Measurements from ENCODE around the gene FARP2. TPM values are rescaled to one million over a fixed set of nuclear protein-coding genes. Genes with fewer than 3 reads are reported as not detected.
A peak's percentile ranks its signal among the peaks of the same experiment; 100 is the strongest.
"Not testable (repeated sequence)": the region's sequence is repeated elsewhere in the genome, so short reads cannot be mapped to it uniquely, and the experiment has no call there.

The FARP2 gene
- polyA plus RNA-seq, 3 donors: 55.0 to 61.1 (median 60.7) TPM

DNA sequence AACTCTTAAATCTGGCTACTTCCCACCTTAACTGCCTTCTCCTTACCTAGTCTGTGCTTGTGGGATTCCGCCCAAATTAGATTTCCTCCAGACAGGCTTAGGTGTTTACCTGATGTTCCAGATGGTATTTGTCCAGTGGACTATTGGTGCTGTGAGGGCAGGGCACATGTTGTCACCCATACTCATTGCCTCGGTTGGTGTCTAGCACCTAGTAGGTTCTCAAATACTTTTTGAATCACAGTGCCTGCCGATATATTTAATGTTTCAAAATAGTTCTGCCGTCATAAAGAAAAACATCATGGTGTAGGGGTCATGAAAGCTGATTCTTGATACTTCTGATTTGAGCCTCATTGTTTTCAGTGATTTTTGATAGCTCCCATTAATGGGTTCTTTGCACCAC, 39.3 kb upstream of the FARP2 start:
- no peak for DNase-seq (ENCODE audit: extremely low read depth in 1 of 11, low read depth in 9 of 11, low spot score in 4 of 11)

DNA sequence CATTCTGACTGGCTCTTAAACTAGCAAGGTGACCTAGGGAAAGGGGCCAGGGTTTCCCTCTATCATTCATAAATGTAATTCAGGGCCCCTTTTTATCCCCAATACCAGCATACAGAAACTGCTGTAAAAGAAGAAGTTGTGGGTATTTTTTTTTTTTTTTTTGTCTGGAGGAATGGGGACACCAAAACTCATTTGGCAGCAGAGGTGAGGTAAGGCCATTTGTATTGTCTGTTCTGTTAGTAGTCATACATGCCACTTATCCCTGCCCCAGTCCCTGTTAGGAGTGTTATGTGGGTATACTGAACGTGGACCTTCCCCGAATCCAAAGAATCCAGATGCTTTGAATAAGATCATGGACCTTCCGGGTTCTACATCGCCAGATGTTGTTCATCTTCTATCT, 38.7 kb upstream of the FARP2 start:
- DNase-seq (ENCODE audit: extremely low read depth in 1 of 11, low read depth in 9 of 11, low spot score in 4 of 11): no peak

DNA sequence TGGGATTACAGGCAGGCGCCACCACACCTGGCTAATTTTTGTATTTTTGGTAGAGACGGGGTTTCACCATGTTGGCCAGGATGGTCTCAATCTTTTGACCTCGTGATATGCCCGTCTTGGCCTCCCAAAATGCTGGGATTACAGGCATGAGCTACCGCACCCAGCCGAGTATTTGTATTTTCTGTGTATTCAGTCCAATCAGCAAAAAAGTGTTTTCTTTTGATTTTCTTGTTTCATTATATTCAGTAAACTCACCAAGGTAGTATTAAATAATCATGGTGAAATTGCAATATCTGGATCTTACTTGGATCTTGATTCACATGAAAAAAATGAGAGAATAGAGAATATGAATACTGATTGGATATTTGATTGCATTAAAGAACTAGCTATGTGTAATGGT, 37.3 kb upstream of the FARP2 start:
- not testable (repeated sequence) for DNase-seq (ENCODE audit: extremely low read depth in 1 of 11, low read depth in 9 of 11, low spot score in 4 of 11)

DNA sequence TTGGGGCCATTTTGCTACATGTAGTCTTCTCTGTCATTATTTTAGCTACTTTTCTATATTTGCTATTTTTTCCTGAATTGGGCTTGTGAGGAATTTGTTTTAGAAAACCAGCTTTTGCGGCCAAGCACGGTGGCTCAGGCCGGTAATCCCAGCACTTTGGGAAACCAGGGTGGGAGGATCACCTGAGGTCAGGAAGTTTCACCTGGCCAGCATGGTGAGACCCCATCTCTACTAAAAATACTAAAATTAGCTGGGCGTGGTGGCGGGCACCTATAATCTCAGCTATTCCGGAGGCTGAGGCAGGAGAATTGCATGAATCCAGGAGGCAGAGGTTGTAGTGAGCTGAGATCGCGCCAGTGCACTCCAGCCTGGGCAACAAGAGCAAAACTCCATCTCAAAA, 35.7 kb upstream of the FARP2 start:
- DNase-seq (ENCODE audit: extremely low read depth in 1 of 11, low read depth in 9 of 11, low spot score in 4 of 11): no peak

DNA sequence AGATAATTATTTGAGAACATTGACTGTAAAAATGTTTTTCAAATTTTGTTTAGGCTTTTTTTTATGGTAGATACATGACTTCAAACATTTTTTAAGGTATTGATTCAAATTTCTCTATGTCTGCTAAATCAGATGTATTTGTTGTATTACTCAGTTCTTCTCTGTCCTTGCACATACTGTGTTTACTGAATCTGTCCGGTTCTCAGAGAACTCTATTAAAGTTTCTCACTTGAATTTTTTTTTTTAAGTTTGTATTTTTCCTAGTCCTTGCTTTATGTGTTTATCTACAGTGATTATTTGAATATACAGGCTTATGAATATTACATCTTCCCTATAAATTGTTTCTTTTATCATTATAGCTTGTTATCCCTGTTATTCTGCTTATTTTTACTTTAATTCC, 35.1 kb upstream of the FARP2 start:
- DNase-seq (ENCODE audit: extremely low read depth in 1 of 11, low read depth in 9 of 11, low spot score in 4 of 11): no peak

DNA sequence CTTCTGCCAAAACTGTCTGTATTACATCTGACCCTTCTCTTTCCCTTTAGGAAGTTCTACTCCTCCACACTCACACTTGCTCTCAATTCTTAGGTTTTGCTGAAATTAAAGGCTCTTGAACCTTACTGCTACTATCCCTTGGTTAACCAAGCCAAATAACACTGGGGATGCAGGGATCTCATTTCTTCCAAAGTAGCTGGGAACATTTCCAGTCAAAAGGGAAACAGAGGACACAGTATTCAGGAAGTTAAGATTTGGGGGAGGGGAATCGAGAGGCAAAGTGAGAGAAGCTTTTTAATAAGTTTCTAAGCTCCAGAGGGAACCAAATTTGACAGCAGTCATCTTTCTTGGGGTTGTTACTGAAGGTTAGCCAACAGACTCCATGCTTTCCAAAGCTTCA, 34.2 kb upstream of the FARP2 start:
- no peak for DNase-seq (ENCODE audit: extremely low read depth in 1 of 11, low read depth in 9 of 11, low spot score in 4 of 11)

DNA sequence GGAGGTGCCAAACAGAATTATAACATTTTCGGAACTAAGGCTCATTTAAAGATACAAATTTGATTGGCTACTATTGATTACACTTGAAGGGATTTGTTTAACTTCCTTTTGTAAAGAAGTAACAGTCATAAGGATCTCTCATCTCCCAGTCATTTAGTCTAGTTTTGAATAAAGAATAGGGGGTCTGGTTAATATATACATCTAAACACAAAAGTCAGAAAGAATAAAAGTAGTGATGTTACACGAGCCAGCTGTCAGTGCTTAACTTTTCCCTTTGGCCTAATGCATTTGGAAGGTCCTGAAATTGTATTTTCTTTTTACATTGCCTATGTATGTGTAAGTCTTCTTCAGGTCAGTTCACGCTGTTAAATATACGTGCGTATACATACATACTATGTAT, 32.3 kb upstream of the FARP2 start:
- no peak for DNase-seq (ENCODE audit: extremely low read depth in 1 of 11, low read depth in 9 of 11, low spot score in 4 of 11)

DNA sequence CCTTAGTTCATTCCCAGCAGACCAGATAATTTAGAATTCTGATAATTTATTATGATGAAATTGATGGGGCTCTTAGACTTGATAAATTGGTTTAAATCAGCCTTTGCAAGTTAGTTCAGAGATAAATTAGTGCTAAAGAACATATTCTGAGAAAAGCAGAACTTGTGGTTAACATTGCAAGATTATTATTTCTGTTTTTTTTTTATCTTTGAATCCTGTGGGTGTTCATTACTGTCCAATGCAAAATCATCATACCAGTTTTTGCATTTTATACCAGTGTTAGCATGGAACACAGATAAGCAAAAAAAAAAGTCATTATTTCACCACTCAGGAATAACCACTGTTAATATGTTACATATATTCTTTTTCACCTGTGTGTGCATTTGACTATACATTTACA, 31.3 kb upstream of the FARP2 start:
- DNase-seq (ENCODE audit: extremely low read depth in 1 of 11, low read depth in 9 of 11, low spot score in 4 of 11): no peak

DNA sequence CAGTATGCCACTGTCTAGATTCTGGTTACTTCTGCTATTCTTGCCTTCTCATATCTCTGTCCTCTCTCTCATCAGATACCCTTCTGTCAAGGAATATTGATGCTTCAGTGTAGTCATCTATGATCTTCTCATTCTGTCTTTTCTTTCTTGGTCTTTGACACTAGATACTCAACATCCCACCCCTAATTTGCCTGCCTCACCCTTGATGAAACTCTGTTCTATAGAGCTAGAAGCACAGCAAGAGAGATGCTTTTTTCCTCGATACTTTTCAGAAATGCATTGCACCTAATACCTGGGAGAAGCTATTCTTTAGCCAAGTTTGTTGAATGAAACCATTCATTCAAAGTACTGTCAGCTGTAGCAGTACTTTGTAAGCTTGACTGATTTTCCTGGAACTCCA, 30.8 kb upstream of the FARP2 start:
- DNase-seq (ENCODE audit: extremely low read depth in 1 of 11, low read depth in 9 of 11, low spot score in 4 of 11): no peak

DNA sequence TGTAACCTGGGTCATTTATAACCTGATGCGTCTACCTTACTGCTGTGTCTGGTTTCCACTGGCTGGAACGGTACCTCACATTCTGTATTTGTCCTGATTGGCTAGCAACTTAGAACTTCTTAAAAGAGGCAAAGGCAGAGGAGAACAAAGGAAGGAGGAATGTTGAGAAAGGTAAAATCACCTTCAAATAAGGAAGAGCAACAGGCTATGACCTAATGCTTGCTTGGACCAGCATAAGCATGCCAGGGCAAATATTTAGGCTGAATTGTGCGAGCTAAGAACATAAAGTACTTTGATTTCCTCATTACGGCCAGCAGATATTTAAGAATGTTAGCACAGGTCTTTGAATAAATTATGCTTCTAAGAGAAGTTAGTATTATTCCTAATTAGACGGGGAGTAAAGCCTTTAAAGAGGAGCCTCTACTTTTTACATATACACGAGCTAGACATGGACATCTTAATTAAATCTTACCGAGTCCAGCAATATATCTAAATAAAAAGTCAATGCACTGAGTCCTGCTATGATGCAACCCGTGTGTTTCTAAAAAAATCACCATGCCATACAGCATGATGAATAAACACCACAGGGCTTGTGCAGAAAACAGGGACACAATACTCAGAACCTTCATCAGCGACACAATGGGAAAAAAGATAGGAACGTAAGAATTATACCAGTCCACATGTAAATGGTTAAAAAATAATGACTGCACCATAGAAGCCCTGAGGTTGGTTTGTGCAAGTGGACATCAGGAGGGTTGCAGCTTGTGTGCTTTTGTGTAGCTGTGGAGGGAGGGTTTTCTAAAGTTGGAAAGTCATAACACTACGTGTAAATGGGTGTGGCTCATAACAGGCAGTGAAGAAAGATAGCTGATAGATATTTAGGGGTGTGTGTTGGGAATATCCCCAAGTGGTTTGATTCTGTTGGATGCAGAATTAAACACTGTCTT, 26.1 kb upstream of the FARP2 start:
- no peak for DNase-seq (ENCODE audit: extremely low read depth in 1 of 11, low read depth in 9 of 11, low spot score in 4 of 11)

DNA sequence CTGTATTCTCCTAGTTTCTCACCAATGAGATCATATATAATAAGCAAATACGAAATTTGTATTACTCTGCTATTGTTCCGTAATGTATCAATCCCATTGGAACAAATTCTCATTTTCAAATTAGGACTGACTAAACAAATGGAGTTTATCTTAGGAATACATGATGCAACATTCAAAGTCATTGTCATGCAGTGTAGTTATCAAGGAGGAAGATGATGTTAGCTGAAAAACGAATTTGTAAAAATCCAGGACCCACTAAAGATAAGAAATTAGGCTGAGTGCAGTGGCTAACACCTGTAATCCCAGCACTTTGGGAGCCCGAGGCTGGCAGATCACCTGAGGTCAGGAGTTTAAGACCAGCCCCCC, 25.5 kb upstream of the FARP2 start:
- DNase-seq (ENCODE audit: extremely low read depth in 1 of 11, low read depth in 9 of 11, low spot score in 4 of 11): no peak

DNA sequence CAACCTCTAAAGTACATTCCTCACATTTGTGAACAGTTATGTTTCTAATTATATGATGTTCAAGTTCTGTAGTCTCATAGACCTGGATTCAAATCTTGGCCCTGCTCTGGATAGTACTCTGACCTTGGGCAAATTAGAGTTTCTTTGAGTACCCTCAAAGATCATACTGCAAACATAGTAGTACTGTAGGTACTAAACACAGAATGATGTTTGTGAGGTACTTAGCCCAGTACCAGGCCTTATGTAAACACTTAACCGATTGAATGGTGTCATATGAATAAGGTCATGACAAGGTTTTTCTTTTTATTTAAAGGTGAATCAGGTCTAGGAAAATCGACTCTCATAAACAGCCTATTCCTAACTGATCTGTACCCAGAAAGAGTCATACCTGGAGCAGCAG, 21.3 kb upstream of the FARP2 start:
- no peak for DNase-seq (ENCODE audit: extremely low read depth in 1 of 11, low read depth in 9 of 11, low spot score in 4 of 11)

DNA sequence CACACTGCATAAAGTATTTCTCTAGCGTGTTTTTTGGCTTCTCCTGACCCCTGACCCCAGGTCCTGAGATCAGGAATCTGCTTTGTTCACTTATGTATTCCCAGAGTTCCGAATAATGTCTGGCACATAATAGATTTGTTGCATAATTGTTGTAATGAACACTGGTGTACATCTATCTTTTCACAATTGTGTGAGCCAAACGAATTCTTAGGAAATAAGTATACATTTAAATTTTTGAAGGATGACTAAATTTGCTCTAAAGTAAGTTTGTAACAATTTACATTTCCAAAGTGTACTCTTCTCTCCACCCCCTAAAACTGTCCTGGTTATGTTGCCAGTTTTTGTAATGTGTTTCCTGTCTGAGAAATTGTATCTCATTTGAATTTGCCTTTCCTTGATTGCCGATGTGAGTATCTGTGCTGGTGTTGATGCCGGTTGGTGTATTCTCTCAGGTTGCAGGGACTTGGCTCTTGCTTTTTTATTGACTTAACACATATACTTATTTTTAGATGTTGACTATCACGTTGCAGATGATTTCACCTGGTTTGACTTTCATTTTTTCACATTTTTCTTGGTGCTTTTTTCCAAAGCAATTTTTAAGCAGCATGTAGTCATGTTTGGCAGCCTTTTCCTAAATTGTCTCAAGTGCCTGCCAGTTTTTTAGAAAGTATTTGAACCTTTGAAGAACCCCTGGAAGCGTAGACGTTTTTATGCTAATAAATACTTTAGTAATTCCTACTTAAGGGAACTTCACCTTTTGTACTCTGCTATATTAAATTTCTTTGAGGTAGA, 16.1 kb upstream of the FARP2 start:
- DNase-seq (ENCODE audit: extremely low read depth in 1 of 11, low read depth in 9 of 11, low spot score in 4 of 11): no peak

DNA sequence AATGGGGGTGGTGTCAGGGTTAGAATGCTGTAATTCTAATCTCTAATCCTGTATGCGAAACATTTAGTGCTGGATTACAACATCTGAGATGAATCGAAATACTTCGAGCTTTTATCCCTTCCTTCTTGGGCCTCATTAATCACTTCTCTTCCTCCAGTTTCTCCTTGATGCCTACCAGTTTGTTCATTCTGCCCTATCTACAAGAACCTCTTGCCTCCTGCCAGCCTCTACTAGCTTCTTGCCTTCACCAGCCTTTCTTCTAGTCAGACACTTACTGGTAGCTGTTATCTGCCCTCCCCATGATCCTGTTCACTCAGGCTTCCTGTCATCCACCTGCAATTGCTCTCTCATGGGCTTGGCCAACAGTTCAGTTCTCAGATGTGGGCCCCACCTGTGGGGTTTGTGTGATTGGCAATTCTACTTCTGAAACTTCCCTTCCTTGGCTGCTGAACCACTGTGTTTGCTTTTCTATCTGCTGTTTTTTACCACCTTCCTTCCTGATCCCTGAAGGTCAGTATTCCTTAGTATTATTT, 15.4 kb upstream of the FARP2 start:
- DNase-seq (ENCODE audit: extremely low read depth in 1 of 11, low read depth in 9 of 11, low spot score in 4 of 11): no peak

DNA sequence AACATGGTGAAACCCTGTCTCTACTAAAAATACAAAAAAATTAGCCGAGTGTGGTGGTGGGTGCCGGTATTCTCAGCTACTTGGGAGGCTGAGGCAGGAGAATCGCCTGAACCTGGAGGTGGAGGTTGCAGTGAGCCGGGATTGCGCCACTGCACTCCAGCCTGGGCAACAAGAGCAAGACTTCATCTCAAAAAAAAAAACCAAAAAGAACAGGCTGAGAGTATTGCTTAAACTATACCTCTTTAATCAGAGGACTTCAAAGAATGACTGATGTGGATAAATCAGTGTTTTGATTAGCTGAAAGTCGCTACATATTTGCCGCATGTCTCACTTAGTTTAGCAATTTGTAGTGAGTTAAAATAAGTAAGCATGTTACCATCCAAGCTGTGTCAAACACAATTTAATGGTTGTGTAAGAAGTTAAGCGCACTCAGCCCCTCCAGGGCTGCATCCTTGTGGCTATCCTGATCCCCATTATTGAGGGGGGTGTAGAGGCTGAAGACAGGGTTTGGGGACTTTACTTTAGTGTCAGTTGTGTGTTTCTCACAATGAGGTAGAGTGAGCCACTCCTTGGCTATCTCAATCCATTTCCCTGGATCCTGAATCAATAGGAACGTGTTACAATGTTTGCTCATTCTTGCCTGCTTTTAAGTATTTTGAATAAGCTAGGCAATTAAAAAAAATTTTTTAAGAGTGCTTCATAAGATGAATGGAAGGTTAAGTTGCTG, 11.0 kb upstream of the FARP2 start:
- no peak for DNase-seq (ENCODE audit: extremely low read depth in 1 of 11, low read depth in 9 of 11, low spot score in 4 of 11)

DNA sequence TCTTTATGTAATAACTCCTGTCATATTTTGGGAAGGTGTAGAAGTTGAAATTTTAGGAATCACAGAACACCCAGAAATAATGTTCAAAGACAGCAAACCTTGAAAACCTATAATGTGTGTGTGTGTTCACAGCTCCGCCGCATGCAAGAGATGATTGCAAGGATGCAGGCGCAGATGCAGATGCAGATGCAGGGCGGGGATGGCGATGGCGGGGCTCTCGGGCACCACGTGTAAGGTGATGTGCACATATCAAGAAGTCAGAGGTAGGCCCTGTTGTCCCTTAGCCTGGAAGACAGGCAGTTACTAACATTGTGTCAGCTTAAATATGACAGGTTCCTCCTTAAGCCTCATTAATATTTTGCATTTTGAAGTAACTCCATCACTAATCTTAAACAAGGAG, 6.1 kb upstream of the FARP2 start:
- no peak for DNase-seq (ENCODE audit: extremely low read depth in 1 of 11, low read depth in 9 of 11, low spot score in 4 of 11)

DNA sequence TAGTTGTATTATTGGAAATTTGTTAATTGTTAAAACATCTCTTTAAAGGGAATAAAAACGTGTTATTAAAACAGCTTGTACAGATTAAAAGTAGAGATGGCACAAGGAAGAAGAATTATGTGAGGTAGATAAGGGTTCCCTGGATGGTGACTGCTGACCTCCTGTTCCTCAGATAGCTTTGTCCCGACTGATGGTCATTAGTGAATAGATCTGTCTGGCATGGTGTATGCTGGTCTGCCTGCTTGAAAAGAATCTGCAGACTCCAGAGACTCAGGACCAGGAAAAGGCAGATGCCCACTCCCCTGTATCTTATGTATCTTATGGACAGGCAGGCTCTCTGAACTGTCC, 5.6 kb upstream of the FARP2 start:
- no peak for DNase-seq (ENCODE audit: extremely low read depth in 1 of 11, low read depth in 9 of 11, low spot score in 4 of 11)

DNA sequence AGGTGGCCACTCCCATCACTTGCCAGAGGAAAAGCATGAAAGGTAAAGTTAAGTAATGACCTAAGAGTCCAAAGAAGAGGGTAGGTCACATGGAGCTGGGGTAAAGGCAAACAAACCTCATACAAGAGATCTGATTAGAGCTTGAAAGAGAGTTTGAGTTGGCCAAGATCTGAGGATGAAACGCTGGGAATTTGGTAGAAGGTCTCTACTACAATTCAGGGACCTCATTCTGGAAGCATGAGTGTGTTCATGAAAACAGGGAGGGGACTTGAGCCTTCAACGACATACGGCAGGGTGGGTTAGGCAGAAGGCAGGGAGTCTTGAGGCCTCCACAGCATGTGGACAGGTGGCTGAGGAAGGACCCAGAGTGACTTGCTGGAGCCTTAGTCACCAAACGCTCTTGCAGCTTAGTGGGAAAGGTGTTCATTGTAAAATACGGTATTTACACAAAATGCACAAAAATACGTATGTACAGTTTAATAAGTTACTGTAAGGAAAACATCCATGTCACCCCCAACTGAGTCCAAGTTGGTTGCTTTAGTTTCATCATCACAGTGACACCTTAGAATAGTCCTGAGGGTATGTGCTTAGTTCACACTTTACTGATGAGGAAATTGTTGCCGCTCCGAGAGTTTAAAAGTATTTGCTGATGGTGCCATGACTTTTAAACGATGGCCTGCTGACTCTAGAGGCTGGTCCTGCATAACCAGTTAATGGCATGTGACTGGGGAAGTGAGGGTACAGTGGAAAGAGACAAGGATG, 5.0 kb upstream of the FARP2 start:
- peak in 1 of 11 donors; percentile 22 for DNase-seq (ENCODE audit: extremely low read depth in 1 of 11, low read depth in 9 of 11, low spot score in 4 of 11)

DNA sequence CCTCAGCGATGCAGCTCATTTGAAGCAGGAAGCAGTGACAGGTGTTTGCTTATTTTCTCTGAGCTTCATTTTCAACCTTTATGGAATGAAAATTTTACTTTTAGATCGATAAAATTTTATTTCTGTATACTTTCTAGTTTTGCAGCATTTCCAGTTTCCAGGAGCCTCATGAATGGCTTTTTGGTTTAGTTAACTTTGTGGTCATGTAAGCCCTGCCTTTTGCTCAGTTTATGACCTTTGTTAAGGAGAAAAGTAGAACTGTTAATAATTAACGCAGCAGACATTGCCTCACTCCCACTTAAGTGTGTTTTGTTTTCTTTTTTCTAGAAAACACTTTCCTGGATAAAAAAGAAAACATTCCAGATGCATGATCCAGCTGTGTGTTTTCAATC, 4.4 kb upstream of the FARP2 start:
- DNase-seq (ENCODE audit: extremely low read depth in 1 of 11, low read depth in 9 of 11, low spot score in 4 of 11): peak in 4 of 11 donors; percentile 27 to 51 (median 40)
